ENCODE data around the gene ALOX15B.

Gene ALOX15B

DNA sequence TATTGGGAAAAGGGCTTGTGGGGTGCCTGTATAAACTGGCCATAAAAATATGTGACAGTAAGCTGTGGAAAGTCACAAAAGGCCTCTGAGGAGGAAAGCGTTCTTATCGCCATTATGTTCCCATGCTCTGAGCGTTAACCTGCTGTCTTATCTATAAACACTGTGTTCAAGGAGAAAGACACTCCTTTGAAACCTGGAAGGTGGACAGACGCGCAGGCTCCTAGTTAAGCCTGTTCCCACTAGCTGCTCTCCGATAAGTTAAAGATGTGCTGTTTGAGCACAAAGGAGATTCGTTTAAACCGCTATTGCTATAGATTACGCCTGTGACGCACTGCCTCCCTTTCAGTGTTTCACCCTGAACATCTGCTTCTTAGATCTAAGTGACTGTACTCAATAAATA is 43.4 kb downstream of the ALOX15B start:
- no peaks in the 10 kb centered on the region for H3K36me3 Mint-ChIP-seq (ENCODE audit: low read depth)
- no peaks in the 10 kb centered on the region for H3K4me1 Mint-ChIP-seq
- no peak overlapping the region for H3K27ac Mint-ChIP-seq
- peaks cover 2% of the 10 kb centered on the region for H3K9me3 Mint-ChIP-seq
- peaks cover 87% of the 10 kb centered on the region for H3K27me3 Mint-ChIP-seq (ENCODE audit: low read depth)
- TF ChIP-seq, protein P1, sequence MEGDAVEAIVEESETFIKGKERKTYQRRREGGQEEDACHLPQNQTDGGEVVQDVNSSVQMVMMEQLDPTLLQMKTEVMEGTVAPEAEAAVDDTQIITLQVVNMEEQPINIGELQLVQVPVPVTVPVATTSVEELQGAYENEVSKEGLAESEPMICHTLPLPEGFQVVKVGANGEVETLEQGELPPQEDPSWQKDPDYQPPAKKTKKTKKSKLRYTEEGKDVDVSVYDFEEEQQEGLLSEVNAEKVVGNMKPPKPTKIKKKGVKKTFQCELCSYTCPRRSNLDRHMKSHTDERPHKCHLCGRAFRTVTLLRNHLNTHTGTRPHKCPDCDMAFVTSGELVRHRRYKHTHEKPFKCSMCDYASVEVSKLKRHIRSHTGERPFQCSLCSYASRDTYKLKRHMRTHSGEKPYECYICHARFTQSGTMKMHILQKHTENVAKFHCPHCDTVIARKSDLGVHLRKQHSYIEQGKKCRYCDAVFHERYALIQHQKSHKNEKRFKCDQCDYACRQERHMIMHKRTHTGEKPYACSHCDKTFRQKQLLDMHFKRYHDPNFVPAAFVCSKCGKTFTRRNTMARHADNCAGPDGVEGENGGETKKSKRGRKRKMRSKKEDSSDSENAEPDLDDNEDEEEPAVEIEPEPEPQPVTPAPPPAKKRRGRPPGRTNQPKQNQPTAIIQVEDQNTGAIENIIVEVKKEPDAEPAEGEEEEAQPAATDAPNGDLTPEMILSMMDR (IDR thresholded peaks at IDR 0.05; ENCODE audit: unreplicated experiment in 3 of 3): no peak
- H3K4me3 Mint-ChIP-seq: no peak overlapping the region

DNA sequence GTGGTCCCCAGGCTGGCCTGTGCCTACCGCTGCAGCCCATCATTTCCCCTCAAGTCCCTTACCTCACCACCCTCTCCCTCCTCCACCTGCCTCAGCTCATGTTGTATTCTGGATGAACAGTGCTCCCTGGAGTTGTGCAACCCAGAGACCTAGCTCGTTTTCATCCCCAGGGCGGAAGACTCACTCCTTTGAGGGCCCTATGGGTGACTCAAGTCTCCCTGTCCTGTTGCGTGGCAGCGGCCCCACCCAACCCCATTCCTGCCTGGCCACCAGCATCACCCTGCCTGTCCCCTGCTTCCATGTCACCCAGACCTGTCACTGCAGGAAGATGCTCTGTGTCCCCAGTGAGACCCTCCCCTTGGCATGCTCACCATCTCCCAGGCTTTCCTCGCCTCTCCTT is 45.4 kb downstream of the ALOX15B start:
- no peak overlapping the region for H3K4me3 Mint-ChIP-seq
- H3K4me1 Mint-ChIP-seq: no peaks in the 10 kb centered on the region
- H3K27ac Mint-ChIP-seq: no peak overlapping the region
- H3K9me3 Mint-ChIP-seq: no peaks in the 10 kb centered on the region
- peaks cover 81% of the 10 kb centered on the region for H3K27me3 Mint-ChIP-seq (ENCODE audit: low read depth)
- TF ChIP-seq, protein P1 (IDR thresholded peaks at IDR 0.05; ENCODE audit: unreplicated experiment in 3 of 3): no peak
- no peaks in the 10 kb centered on the region for H3K36me3 Mint-ChIP-seq (ENCODE audit: low read depth)

DNA sequence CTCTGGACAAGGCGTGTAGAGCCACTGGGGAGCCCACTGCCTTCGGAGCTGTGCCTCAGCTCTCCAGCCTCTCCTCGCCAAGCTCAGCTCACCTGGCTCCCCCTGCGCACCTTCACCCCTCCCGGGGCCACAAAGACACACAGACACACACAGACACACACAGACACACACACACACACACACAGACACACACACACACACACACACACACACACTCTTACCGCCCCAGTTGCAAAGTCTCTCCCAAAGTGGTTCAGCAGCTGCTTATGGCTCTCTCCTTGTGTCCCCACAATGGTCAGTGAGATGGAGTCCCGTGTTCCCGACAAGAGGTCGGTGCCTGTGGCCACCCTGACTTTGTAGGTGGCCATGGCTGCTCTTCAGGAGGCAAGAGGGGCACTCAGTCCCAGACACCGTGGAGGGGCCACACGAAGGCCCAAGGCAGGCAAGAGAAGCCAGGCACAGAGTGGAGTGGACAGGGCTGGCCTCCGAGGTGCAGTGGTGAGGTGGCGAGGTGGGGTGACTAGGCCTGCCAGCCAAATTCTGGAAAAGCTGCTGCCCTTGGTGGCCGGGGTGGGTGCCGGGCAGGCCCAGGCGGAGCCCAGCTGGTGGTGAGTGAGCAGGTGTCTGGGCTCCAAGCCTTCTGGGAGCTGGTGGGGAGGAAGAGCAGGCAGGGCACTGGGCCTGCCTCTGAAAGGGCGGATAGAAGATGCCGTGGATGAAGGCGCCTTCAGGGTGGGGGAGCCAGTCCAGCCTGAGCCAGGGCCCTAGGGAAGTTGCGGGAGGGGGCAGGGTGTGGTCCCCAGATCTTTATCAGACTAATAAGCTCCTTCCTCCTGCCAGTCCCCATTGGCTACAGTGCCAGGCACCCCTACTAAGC is 48.5 kb downstream of the ALOX15B start, which contains the start of gene ALOX12B:
TSS of gene ALOX12B (minus strand) at position 642 of the 877 bp plus-strand sequence. CDS start at position 368, 274 bp downstream.
- H3K27ac Mint-ChIP-seq: no peak within 1 kb of the TSS
- peaks cover 77% of the 10 kb centered on the region for H3K27me3 Mint-ChIP-seq (ENCODE audit: low read depth)
- TF ChIP-seq, protein P1 (IDR thresholded peaks at IDR 0.05; ENCODE audit: unreplicated experiment in 3 of 3): no peak
- H3K9me3 Mint-ChIP-seq: no peaks in the 10 kb centered on the region
- H3K4me3 Mint-ChIP-seq: no peak within 1 kb of the TSS
- no peaks in the 10 kb centered on the region for H3K36me3 Mint-ChIP-seq (ENCODE audit: low read depth)
- no peaks in the 10 kb centered on the region for H3K4me1 Mint-ChIP-seq

- TF ChIP-seq, protein P1 (IDR thresholded peaks at IDR 0.05; ENCODE audit: unreplicated experiment in 3 of 3): no peak
- H3K4me3 Mint-ChIP-seq: no peak overlapping the region
- no peaks in the 10 kb centered on the region for H3K9me3 Mint-ChIP-seq
- no peak overlapping the region for H3K27ac Mint-ChIP-seq
- peaks cover 77% of the 10 kb centered on the region for H3K27me3 Mint-ChIP-seq (ENCODE audit: low read depth)
- no peaks in the 10 kb centered on the region for H3K4me1 Mint-ChIP-seq
- H3K36me3 Mint-ChIP-seq (ENCODE audit: low read depth): no peaks in the 10 kb centered on the region
Observed at GRCh38 chr17:8087952-8088230, 49.0 kb downstream of the ALOX15B start.

- Mint-ChIP-seq H3K4me3 (no peak overlapping the region), H3K36me3 (ENCODE audit: low read depth) (no peaks in the 10 kb centered on the region), H3K27me3 (ENCODE audit: low read depth) (peaks cover 78% of the 10 kb centered on the region), H3K9me3 (no peaks in the 10 kb centered on the region), H3K27ac (no peak overlapping the region), H3K4me1 (no peaks in the 10 kb centered on the region)
- TF ChIP-seq, protein P1 (IDR thresholded peaks at IDR 0.05; ENCODE audit: unreplicated experiment in 3 of 3): no peak
Observed at GRCh38 chr17:8089728-8090127, 50.9 kb downstream of the ALOX15B start.
